HTERT RPE-1 (cell line): ENCODE data around the gene GPATCH8.
"Not testable (repeated sequence)": the region's sequence is repeated elsewhere in the genome, so short reads cannot be mapped to it uniquely, and the experiment has no call there.

ENCODE experiments used
- in situ Hi-C: fragments of 300-500 bp; cut with MboI; formaldehyde crosslinking; loops from 4 replicates; pipeline ENCODE4 v1.14.3; 2020; ENCODE audit warnings: low sequenced_read_pairs

Gene GPATCH8

GRCh38 chr17:44398692-44399691, 104.2 kb downstream of the GPATCH8 start:
- in situ Hi-C loops, result no loop called here

GRCh38 chr17:44397479-44398440, 105.4 kb downstream of the GPATCH8 start:
- in situ Hi-C loops, result no loop called here

- in situ Hi-C loops, result no loop called here
Observed at GRCh38 chr17:44396946-44397345, 106.3 kb downstream of the GPATCH8 start.

DNA sequence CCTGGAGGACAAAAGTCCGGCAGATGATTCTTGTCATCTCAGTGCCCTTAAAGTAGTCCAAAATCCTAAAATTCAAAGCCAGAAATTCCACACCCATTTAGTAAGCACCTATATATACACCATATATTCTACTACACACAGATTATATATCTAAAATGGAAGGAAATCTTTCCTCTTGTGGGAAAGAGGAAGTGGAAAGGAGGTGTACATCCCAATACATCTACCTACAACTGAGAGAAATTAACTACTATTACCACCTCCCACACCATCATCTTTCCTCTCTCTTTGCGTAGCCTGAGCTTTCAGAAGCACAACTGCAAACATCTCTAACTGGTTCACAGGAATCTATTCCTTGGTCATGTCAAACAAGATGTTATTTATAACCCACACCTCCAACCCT, 108.4 kb downstream of the GPATCH8 start:
- in situ Hi-C loops, result no loop called here

DNA sequence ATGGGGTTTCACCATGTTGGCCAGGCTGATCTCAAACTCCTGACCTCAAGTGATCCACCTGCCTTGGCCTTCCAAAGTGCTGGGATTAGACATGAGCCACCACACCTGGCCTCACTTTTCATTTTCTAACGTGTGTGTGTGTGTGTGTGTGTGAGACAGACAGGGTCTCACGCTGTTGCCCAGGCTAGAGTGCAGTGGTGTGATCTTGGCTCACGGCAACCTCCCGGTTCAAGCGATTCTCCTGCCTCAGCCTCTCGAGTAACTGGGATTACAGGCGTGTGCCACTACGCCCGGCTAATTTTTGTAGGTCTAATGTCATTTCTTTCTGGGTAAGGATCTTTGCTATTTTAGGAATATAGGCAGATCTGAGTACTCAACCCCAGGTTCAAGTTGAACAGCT, 109.1 kb downstream of the GPATCH8 start:
- in situ Hi-C loops, result not testable (repeated sequence)

DNA sequence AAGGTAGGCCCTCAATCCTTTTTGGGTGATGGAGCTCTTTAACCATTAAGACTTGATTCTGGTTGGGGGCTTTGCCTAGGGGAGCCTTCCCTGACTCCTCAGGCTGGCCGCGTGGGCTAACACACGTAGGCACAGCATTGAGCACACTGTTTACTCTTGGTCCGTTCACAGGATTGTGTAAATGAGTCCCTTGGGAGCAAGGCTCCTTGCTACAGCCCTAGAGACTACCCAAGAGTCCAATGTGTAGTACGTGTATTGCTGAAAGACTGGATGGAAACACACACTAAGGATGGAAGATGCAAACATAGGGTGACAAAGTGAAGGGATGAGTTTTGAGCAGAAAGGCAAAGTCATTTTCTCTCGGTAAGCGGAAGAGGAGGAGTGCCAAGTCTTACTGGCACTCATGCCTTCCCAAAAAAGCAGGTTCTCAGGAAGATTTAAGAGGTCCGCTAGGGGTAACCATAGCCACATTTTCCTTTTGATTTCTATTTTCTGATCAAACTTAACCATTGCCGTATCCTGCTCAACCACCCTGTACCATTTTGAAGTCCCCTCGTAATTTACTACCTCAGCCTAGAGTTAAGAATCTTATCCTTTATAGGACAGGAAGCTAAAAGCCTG, 112.8 kb downstream of the GPATCH8 start:
- in situ Hi-C loops, result no loop called here

- in situ Hi-C loops, result no loop called here
Observed at GRCh38 chr17:44389723-44390202, 113.4 kb downstream of the GPATCH8 start.

DNA sequence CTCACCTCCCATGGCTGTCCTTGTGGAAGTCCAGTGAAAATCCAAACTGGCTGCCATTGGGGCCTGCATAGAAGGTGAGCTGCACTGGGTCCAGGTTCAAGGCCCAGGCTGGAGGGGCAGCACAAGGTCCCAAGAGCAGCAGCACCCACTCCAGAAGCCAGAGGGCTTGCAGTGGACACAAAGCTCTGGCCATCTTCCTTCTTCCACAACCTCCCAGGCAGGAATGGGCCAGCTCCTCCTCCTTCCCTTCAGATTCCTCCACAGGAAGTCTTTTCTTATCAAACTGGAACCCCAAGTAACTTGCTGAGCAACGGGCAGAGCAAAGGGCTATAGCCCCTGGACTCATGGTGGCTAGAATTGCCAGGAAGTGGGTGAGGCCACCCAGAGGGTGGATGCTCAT, 113.9 kb downstream of the GPATCH8 start, which contains the start of gene ITGA2B:
Gene ITGA2B, minus strand, starts transcription at position 369 of the 400 bp plus-strand sequence. Its CDS starts 176 bp downstream, at position 193.
- in situ Hi-C loops, result no loop called here

- in situ Hi-C loops, result no loop called here
Observed at GRCh38 chr17:44387804-44388203, 115.4 kb downstream of the GPATCH8 start.

DNA sequence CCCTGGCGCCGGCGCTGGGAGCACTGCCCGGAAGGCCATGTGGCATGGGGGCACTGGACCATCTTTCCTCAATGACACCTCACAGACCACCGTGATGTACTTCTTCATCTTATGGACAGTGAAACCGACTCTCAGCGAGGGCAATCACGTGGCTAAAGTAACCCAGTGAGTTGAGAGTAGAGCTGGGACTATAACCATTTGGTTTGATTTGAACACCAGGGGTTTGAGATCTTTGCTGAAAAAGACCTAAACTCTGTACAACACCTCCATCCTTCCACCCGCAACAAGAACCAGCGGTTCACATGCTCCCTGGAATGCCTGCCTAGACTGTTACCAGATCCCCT, 117.1 kb downstream of the GPATCH8 start:
- in situ Hi-C loops, result no loop called here

GRCh38 chr17:44385287-44386181, 117.7 kb downstream of the GPATCH8 start:
- in situ Hi-C loops, result no loop called here

GRCh38 chr17:44384823-44385286, 118.4 kb downstream of the GPATCH8 start:
- in situ Hi-C loops, result no loop called here

GRCh38 chr17:44384281-44384822, 118.9 kb downstream of the GPATCH8 start:
- in situ Hi-C loops, result no loop called here

DNA sequence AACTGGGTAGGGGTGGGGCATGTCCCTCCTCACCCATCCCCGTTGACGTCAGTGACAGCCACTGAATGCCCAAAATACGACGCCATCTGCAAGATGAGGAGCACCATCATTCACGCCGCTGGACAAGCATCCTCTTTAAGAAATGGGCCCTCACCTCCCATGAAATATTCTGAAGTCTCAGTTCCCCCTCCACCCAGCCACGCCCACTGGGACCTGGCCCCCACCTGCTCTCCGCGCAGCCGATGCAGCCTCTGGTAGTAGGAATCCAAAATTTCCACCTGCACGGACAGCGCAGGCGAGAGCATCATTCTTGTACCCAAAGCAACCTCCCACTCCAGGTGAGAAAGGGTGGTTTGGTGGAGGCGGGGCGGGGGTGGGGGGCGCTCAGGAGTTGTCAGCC, 119.3 kb downstream of the GPATCH8 start:
- in situ Hi-C loops, result no loop called here

- in situ Hi-C loops, result no loop called here
Observed at GRCh38 chr17:44383363-44383762, 119.8 kb downstream of the GPATCH8 start.

- in situ Hi-C loops, result no loop called here
Observed at GRCh38 chr17:44382917-44383316, 120.3 kb downstream of the GPATCH8 start.

DNA sequence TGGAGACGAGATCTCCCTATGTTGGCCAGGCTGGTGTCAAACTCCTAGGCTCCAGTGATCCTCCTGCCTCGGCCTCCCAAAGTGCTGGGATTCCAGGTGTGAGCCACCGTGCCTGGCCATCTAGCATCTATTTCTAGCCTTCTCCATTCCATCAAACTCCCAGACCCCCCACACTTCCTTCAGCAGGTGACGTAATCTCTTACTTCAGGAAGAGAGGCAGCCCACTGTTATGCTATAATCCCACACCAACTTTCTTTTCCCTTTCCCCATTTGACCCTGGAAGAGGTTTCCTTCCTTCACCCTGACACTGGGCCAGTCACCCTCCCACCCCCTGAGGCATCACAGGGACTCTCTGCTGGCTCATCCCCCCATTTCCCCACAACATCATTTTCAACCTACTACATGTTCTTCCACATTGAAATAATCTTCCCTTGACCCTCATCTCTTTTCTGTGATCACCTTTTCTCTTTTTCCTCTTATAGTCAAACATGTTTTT, 121.3 kb downstream of the GPATCH8 start:
- in situ Hi-C loops, result no loop called here

DNA sequence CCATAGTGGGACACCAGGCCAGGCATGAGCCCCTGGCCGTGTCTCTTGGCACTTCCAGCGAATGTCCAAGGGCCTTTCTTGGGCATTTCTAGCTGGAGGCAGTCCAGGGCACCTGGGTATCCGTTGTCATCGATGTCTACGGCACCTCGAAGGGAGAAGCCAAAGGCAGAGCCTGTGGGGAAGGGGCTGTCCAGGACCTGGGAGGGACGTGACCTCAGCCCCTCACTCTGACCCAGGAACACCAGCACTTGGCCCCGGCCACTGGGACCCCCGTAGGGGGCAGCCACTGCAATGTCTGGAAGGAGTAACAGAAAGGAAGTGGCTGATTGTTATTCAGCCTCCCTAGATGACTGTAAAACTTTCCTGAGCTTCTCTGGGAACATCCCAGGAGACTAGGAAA, 122.4 kb downstream of the GPATCH8 start:
- in situ Hi-C loops, result no loop called here

GRCh38 chr17:44379887-44380286, 123.3 kb downstream of the GPATCH8 start:
- in situ Hi-C loops, result no loop called here
